Lung (tissue), 12 donors: ENCODE results near the gene BCAM. TPM values are rescaled to one million over a fixed set of nuclear protein-coding genes. Genes with fewer than 3 reads are reported as not detected.
A peak's percentile ranks its signal among the peaks of the same experiment; 100 is the strongest.

Experiments
- ATAC-seq: fragments of 200-7000 bp; cut with Tn5 transposase; one replicate; pipeline ENCODE4 v1.9.1; 2020; ENCODE audit warnings: moderate number of reproducible peaks; ENCODE audit not compliant: insufficient read depth, low FRiP score
- DNase-seq, 3 donors: peaks; one replicate each; pipeline ENCODE4 v3.0.0-alpha.2; 2013 to 2017
- H3K27ac ChIP-seq, 2 donors: one replicate each; pipeline ENCODE4 v1.5.1; 2013; ENCODE audit warnings: mild to moderate bottlenecking in 2 of 2, moderate library complexity in 2 of 2, control low read depth in 1 of 2, inconsistent platforms in 1 of 2, low read depth in 1 of 2, low read length in 1 of 2
- H3K27me3 ChIP-seq, 3 donors: one replicate each; pipeline ENCODE4 v1.5.1; 2013; ENCODE audit warnings: low read length in 2 of 3; ENCODE audit not compliant: control insufficient read depth in 3 of 3, insufficient read depth in 3 of 3
- H3K36me3 ChIP-seq, 4 donors: one replicate each; pipeline ENCODE4 v1.5.1; 2013; ENCODE audit warnings: low read length in 4 of 4, mild to moderate bottlenecking in 1 of 4, moderate library complexity in 1 of 4; ENCODE audit not compliant: control insufficient read depth in 4 of 4, insufficient read depth in 4 of 4
- H3K4me1 ChIP-seq, 5 donors: one replicate each; pipeline ENCODE4 v1.5.1; 2013; ENCODE audit warnings: low read length in 5 of 5, mild to moderate bottlenecking in 2 of 5, moderate library complexity in 1 of 5; ENCODE audit not compliant: control insufficient read depth in 5 of 5, insufficient read depth in 5 of 5
- H3K4me3 ChIP-seq: one replicate; pipeline ENCODE4 v1.5.1; 2013; ENCODE audit warnings: mild to moderate bottlenecking, control low read depth, moderate library complexity
- H3K9ac ChIP-seq, 2 donors: one replicate each; pipeline ENCODE4 v1.5.1; 2013; ENCODE audit warnings: low read length in 2 of 2, control low read depth in 1 of 2; ENCODE audit not compliant: insufficient read depth in 1 of 2
- H3K9me3 ChIP-seq, 4 donors: one replicate each; pipeline ENCODE4 v1.5.1; 2013; ENCODE audit warnings: low read length in 3 of 4, mild to moderate bottlenecking in 1 of 4, moderate library complexity in 1 of 4; ENCODE audit not compliant: control insufficient read depth in 4 of 4, insufficient read depth in 3 of 4
- WGBS, 2 donors: extraction: QIAGEN DNeasy Blood & Tissue Kit; methylation state at CpG; one replicate each; pipeline ENCODE4 v1.1.7; 2013; 5-methylcytosine and 5-hydroxymethylcytosine counted together
- polyA plus RNA-seq, 2 donors: library from polyadenylated mRNA; stranded (reverse); fragments of 200-250 nt; gene quantifications; one replicate each; pipeline ENCODE4 v1.2.1, GENCODE V29; 2013
- total RNA-seq, 2 donors: library from RNA; depleted of rRNA in 1 of 2; stranded (reverse); fragments of >200 nt in 1 of 2; gene quantifications; one replicate each; pipeline ENCODE4 v1.2.1, GENCODE V29; 2014 to 2021
- TF ChIP-seq, protein P1 (sequence below): IDR thresholded peaks from 2 replicates; pipeline ENCODE4 v1.5.1; 2012; ENCODE audit warnings: mild to moderate bottlenecking; ENCODE audit errors: control extremely low read depth, extremely low read depth
- donor health status: control.
- donor health status: control.
- donor health status: Bipolar disorder and iron deficiency.
- donor health status: healthy.
- donor health status: DM: yes; HTN: yes; CAD: no.

BCAM gene
- total and polyA plus RNA-seq, 4 donors: 59.2 to 225 (median 185) TPM

DNA sequence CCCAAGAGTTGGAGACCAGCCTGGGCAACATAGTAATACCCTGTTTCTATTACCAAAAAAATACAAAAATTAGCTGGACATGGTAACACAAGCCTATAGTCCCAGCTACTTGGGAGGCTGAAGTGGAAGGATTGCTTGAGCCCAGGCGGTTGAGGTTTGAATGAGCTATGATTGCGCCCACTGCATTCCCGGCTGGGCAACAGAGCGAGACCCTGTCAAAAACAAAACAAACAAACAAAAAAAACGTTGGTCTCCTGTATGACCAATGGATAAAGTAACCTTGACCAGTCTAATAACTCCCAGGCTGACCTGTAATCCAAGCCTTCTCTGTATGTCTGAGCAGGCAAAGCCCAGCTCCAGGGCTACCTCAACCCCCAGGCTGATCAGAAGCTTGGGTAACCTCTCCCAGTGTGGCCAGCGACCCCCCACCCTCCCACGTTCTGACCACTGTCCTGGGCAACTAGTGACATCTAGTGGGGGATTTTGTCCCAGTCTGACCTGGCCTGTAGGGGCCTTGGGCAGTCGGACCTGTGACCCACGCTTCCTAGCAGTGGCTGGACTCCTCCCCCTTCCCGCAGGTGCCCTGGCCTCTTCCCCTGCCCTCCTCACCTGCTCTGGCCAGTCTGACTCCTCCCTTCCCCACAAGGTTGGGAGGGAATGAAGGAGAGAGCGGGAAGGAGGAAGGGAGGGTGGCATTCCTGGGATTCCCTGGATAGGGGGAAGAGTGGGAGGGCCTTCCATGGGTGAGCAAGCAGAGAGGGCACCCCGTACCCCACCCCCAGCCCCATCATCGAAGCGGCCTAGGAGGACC lies 1.0 kb upstream of the BCAM start:
- DNase-seq: peak; percentile 75 to 82 (median 80)
- TF ChIP-seq, protein P1, sequence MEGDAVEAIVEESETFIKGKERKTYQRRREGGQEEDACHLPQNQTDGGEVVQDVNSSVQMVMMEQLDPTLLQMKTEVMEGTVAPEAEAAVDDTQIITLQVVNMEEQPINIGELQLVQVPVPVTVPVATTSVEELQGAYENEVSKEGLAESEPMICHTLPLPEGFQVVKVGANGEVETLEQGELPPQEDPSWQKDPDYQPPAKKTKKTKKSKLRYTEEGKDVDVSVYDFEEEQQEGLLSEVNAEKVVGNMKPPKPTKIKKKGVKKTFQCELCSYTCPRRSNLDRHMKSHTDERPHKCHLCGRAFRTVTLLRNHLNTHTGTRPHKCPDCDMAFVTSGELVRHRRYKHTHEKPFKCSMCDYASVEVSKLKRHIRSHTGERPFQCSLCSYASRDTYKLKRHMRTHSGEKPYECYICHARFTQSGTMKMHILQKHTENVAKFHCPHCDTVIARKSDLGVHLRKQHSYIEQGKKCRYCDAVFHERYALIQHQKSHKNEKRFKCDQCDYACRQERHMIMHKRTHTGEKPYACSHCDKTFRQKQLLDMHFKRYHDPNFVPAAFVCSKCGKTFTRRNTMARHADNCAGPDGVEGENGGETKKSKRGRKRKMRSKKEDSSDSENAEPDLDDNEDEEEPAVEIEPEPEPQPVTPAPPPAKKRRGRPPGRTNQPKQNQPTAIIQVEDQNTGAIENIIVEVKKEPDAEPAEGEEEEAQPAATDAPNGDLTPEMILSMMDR: no peak
- ATAC-seq: peak; percentile 86
- WGBS, 2 donors: 21 to 23% methylated on average over 14 of the region's 14 CpGs
- Histone ChIP-seq H3K4me3 (no peak overlapping the region), H3K36me3 (peaks cover 0 to 5% (median 1%) of the 10 kb centered on the region in 4 donors), H3K9me3 (peaks cover 0 to 4% (median 0%) of the 10 kb centered on the region in 4 donors), H3K4me1 (peaks cover 0 to 27% (median 12%) of the 10 kb centered on the region in 5 donors), H3K27ac (peak overlapping the region in 1 of 2 donors; percentile 94), H3K27me3 (no peaks in the 10 kb centered on the region), H3K9ac (no peak overlapping the region)

DNA sequence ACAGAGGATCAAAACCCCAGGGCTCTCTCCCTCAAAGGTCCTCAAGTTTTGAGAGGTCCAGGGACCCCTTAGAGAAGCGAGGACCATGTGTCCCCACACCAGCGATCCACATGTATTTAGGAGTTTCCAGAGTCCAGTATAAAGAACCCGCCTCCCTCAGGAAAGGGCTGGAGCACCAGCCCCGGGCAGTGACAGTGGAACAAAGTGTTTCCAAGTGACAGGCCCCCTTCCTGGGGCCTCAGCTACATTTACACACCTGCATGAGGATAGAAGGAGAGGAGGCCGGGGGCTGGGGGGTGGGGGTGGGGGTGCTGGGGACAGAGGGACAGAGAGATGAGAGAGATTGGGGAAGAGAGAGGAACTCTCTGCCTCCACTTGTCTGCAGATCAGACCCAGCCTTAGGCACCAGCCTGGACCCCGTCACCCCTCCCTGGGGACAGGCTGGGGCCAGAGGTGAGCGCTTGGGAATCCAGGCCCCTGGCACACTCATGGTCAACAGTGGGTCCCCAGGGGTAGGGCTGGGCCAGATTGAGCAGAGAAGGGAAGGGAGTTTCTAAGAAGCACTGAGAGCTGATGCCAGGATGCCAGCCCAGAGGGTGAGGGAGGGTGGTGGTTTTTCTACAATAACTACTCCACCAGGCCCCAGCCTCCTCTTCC lies 802 bp downstream of the BCAM start:
- TF ChIP-seq, protein P1: no peak
- peak overlapping the region; percentile 73 for H3K4me3 ChIP-seq
- H3K27ac ChIP-seq: peak overlapping the region in 1 of 2 donors; percentile 80
- H3K36me3 ChIP-seq: peaks cover 0 to 19% (median 13%) of the 10 kb centered on the region in 4 donors
- ATAC-seq (no peak), DNase-seq (peak in 1 of 3 donors; percentile 25)
- WGBS, 2 donors: 36 to 54% methylated on average over 6 to 7 of the region's 7 CpGs
- peaks cover 0 to 27% (median 12%) of the 10 kb centered on the region in 5 donors for H3K4me1 ChIP-seq
- peak overlapping the region; percentile 55 to 77 for H3K9ac ChIP-seq
- no peaks in the 10 kb centered on the region for H3K9me3 ChIP-seq
- no peaks in the 10 kb centered on the region for H3K27me3 ChIP-seq

DNA sequence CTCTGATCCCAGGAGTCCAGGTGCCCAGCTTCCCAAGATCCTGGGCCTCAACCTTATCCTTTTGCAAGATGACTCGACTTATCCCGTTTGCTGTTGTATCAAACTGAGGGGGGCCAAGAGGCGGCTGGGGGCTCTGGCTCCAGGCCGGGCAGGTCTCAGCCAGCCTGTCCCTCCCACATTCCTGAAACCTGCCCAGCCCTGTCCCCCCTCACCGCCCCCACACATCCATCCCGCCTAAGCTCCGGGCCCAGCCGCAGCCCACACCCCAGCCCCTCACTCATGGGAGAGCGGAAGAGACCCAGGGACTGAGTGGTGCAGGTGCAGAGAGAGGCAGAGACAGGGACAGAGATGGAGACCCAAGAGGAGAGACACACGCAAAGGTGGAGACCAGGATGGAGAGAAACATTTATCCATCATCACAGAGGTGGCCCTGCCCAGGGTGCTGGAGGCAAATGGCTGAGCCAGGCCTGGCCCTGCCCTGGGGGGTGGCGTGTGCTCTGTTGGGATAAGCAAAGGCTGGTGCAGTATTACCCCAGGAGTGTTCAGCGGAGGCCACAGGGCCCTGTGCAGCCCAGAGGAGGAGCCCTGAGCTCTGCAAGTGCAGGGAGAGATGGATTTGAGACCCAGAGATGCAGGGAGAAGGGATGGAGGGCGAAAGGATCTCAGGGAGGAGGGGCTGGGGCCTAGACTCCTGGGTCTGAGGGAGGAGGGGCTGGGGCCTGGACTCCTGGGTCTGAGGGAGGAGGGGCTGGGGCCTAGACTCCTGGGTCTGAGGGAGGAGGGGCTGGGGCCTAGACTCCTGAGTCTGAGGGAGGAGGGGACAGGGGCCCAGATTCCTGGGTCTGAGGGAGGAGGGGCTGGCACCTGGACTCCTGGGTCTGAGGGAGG lies 1.6 kb downstream of the BCAM start:
- ATAC-seq: no peak
- Histone ChIP-seq H3K27me3 (no peaks in the 10 kb centered on the region), H3K4me3 (peak overlapping the region; percentile 18), H3K9ac (no peak overlapping the region), H3K36me3 (peaks cover 0 to 24% (median 13%) of the 10 kb centered on the region in 4 donors), H3K27ac (no peak overlapping the region), H3K4me1 (peaks cover 0 to 27% (median 12%) of the 10 kb centered on the region in 5 donors), H3K9me3 (no peaks in the 10 kb centered on the region)
- DNase-seq: no peak
- TF ChIP-seq, protein P1: no peak
- WGBS, 2 donors: 66 to 80% methylated on average over 13 of the region's 13 CpGs
